Measurements from ENCODE around the gene ADGRB3. TPM values are rescaled to one million over a fixed set of nuclear protein-coding genes. Genes with fewer than 3 reads are reported as not detected.

Gene ADGRB3
- total RNA-seq, 4 donors from 2014 or later: 1.6 to 2.6 (median 1.8) TPM

DNA sequence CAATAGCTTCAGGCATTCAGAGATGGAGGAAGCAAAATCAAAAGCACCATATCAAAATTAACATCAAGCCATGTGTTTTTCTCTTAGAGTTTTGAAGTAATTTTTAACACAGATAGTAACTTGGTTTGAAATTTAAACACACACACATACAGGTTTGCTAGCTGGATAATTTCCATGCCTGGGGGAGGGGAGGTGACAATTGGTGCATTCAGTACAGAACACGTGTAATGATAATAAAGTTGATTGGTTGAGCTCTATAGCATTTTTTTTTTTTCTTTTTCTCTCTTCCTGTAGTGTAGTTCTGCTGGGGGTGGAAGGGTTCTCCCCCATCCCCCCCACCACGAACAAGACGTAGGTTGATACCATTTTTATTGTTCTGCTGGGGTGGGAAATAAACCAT is 596.9 kb downstream of the ADGRB3 start:
- no peak for TF ChIP-seq CTCF (IDR thresholded peaks at IDR 0.05; ENCODE audit: low read depth)

DNA sequence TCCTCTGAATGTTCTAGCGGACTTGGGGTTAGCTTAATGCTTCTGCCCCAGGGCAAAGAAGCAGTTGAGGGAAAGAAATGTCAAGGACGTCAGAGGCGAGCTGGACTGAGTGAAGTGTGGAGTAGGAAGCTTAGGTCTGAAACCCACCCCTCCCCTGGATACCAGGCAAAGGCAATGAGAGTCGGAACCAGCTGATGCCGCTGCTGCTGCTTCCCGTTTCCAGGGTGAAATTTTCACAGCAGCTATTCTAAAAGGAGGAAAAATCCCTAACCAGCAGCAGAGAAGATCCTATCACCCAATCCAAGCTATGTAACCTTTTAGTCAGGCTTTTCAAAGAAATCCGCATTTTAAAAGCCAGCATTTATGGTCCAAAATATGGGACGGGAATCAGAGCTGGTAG is 597.4 kb downstream of the ADGRB3 start:
- TF ChIP-seq CTCF (IDR thresholded peaks at IDR 0.05; ENCODE audit: low read depth): no peak

- TF ChIP-seq CTCF (IDR thresholded peaks at IDR 0.05; ENCODE audit: low read depth): no peak
Observed at GRCh38 chr6:69232911-69233448, 597.9 kb downstream of the ADGRB3 start.

DNA sequence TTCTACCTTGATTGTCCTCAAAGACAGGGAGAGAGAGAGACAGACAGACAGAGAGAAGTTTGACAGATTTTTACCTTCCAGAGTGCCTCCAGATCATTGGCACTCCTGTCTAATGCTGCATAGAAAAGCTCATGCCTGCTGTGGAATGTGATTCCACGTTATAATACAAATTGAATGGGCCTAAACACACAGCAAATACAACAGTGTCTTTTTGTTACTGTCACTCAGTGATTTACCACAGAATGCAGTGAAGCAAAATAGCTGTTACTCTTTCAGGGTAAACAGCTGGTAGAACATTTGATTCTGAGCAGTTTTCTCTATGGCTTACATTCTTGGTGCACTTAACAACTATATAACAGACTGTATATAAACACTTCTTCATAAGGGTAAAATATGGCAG is 603.0 kb downstream of the ADGRB3 start:
- TF ChIP-seq CTCF (IDR thresholded peaks at IDR 0.05; ENCODE audit: low read depth): no peak

DNA sequence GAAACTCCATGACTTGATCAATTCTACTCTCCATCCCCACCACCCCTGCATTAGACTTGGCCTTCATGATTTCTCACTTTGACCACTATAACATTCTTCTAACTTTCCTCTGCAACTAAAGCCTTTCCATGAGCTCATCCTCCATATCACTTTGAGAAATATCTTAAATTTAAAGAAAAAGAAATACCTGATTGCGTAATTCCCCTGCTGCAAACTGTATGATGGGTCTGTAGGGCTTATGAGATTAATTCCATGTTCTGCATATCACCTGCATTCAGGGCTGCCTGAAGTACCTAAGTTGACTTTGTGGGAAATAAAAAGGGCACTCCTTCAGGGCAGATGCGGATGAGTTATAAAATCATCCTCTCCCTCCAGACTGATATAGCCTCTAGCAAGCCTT is 611.9 kb downstream of the ADGRB3 start:
- no peak for TF ChIP-seq CTCF (IDR thresholded peaks at IDR 0.05; ENCODE audit: low read depth)

- TF ChIP-seq CTCF (IDR thresholded peaks at IDR 0.05; ENCODE audit: low read depth): no peak
Observed at GRCh38 chr6:69261010-69261409, 625.9 kb downstream of the ADGRB3 start.

DNA sequence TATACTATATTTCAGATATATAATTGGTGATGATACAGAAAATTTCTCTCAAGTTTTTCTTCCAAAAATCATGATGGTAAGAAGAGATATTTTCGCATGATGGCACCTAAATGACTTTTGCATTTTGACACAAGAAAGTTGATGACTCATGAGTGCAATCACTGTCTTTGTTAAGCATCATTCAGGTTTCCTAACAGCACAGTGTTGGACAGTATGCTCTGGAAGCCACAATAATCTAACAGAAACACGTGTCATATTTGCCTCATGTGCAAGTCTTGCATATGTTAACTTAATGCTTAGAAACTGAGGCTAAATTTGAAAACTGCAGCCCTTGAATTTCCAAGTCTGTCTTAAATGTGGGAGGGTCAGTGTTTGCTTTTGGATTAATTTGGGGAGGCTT is 628.2 kb downstream of the ADGRB3 start:
- TF ChIP-seq CTCF (IDR thresholded peaks at IDR 0.05; ENCODE audit: low read depth): no peak

Measured in subcutaneous adipose tissue (tissue), 4 donors.